ENCODE measurements around the gene SIL1.
"Not testable (repeated sequence)": the region's sequence is repeated elsewhere in the genome, so short reads cannot be mapped to it uniquely, and the experiment has no call there.

DNA sequence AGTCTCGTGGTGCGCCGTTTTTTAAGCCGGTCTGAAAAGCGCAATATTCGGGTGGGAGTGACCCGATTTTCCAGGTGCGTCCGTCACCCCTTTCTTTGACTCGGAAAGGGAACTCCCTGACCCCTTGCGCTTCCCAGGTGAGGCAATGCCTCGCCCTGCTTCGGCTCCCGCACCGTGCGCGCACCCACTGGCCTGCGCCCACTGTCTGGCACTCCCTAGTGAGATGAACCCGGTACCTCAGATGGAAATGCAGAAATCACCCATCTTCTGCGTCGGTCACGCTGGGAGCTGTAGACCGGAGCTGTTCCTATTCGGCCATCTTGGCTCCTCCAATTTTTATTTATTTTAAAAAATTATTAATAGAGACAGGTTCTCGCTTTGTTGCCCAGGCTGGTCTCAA is 187.0 kb downstream of the SIL1 start:
- TF ChIP-seq CTCF (conservative IDR thresholded peaks at IDR 0.05 in 1 of 2, IDR thresholded peaks at IDR 0.05 in 1 of 2; ENCODE audit: low read depth in 1 of 2, low read length in 2 of 2); EZH2 (IDR thresholded peaks at IDR 0.05; ENCODE audit: low read length, missing control alignments): not testable (repeated sequence)

Measured in fibroblast of lung (primary cell).